ENCODE data around the gene PLEKHG1. TPM values are rescaled to one million over a fixed set of nuclear protein-coding genes. Genes with fewer than 3 reads are reported as not detected.

The PLEKHG1 gene
- total and polyA plus RNA-seq, 7 donors: 1.3 to 10.6 (median 4.2) TPM

GRCh38 chr6:150617496-150618460 is 18.1 kb downstream of the PLEKHG1 start:
- H3K4me3 ChIP-seq: no peak overlapping the region
- no peak for TF ChIP-seq CTCF (IDR thresholded peaks at IDR 0.05)
- no peaks in the 10 kb centered on the region for H3K4me1 ChIP-seq
- peaks cover 0 to 3% (median 2%) of the 10 kb centered on the region in 3 donors for H3K27me3 ChIP-seq (ENCODE audit: insufficient read depth in 3 of 3, low read length in 2 of 3)
- 67 to 73% (median 71%) methylated on average over 6 of the region's 6 CpGs for WGBS, 3 donors
- intact Hi-C loops (cut with DNase I): no loop called here
- H3K36me3 ChIP-seq (ENCODE audit: insufficient read depth in 1 of 2, low read depth in 1 of 2): no peaks in the 10 kb centered on the region
- no peak for DNase-seq
- no peak overlapping the region for H3K27ac ChIP-seq
- no peak for ATAC-seq
- no peaks in the 10 kb centered on the region for H3K9me3 ChIP-seq

DNA sequence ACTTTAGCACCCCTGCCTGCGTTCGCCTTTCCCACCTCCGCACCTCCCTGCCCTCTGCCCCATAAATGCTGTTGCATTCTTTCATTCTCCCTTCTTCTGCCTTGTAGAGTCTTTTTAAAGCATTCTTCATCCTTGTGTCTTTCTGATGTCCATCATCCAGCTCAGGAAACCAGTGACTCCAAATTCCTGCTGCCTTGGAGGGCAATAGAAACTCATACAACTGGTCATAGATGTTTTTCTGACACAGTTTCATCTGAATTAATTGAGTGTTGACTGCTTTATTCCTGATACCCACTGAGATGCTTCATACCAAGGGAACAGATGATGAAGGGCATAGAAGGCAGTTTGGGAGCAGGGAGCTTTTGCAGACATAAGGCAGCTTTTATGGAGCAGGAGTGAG is 19.6 kb downstream of the PLEKHG1 start:
- Histone ChIP-seq H3K27me3 (ENCODE audit: insufficient read depth in 3 of 3, low read length in 2 of 3) (no peaks in the 10 kb centered on the region), H3K27ac (no peak overlapping the region), H3K4me1 (no peaks in the 10 kb centered on the region), H3K36me3 (ENCODE audit: insufficient read depth in 1 of 2, low read depth in 1 of 2) (no peaks in the 10 kb centered on the region), H3K9me3 (no peaks in the 10 kb centered on the region), H3K4me3 (no peak overlapping the region)
- 98% methylated on average over 3 of the region's 3 CpGs for WGBS, 3 donors
- intact Hi-C loops (cut with DNase I): no loop called here
- DNase-seq: no peak
- TF ChIP-seq CTCF (IDR thresholded peaks at IDR 0.05): no peak
- no peak for ATAC-seq

- no peaks in the 10 kb centered on the region for H3K4me1 ChIP-seq
Observed at GRCh38 chr6:150620244-150620643, 20.6 kb downstream of the PLEKHG1 start.

DNA sequence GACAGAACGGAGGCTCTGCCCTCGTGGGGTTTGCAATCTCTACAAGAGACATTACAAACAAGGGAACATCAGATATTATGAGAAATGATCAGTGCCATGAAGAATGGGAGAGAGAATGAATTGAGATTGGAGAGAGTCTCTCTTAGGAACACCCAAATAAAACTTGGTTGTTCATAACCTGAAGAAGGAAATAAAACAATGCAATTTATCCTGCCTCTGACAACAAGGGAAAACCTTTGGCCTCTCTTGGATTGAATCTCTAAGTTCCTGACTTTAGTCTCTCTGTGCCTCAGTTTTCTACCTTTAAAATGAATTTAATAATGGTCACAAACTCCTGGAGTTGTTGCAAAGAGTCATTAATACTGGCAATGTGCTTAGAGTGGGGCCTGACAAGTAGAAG is 21.1 kb downstream of the PLEKHG1 start:
- H3K36me3 ChIP-seq (ENCODE audit: insufficient read depth in 1 of 2, low read depth in 1 of 2): no peaks in the 10 kb centered on the region
- no peaks in the 10 kb centered on the region for H3K9me3 ChIP-seq
- no peak overlapping the region for H3K27ac ChIP-seq
- no peak for TF ChIP-seq CTCF (IDR thresholded peaks at IDR 0.05)
- ATAC-seq (no peak), DNase-seq (no peak)
- intact Hi-C loops (cut with DNase I): no loop called here
- H3K4me1 ChIP-seq: no peaks in the 10 kb centered on the region
- H3K4me3 ChIP-seq: no peak overlapping the region
- WGBS, 3 donors: 77 to 91% (median 86%) methylated on average over 2 of the region's 2 CpGs
- H3K27me3 ChIP-seq (ENCODE audit: insufficient read depth in 3 of 3, low read length in 2 of 3): no peaks in the 10 kb centered on the region

More at GRCh38 chr6:150620244-150620643, 20.6 kb downstream of the PLEKHG1 start:
- Histone ChIP-seq H3K4me3 (no peak overlapping the region), H3K36me3 (ENCODE audit: insufficient read depth in 1 of 2, low read depth in 1 of 2) (no peaks in the 10 kb centered on the region), H3K9me3 (no peaks in the 10 kb centered on the region), H3K27ac (no peak overlapping the region), H3K27me3 (ENCODE audit: insufficient read depth in 3 of 3, low read length in 2 of 3) (no peaks in the 10 kb centered on the region)
- no peak for TF ChIP-seq CTCF (IDR thresholded peaks at IDR 0.05)
- WGBS, 3 donors: 37 to 69% (median 59%) methylated on average over 3 of the region's 3 CpGs
- DNase-seq: no peak
- ATAC-seq: no peak
- intact Hi-C loops (cut with DNase I): no loop called here

Data from psoas muscle (tissue), 8 donors.